HEK293 (cell line): ENCODE data around the gene AFP.

Experiments used
- CTCF ChIA-PET: fragments of 350-600 bp; formaldehyde crosslinking; extraction: SDS; loops from one replicate; lab custom pipeline; 2021; ENCODE audit warnings: antibody characterized with exemption; lab: Yijun Ruan, JAX
- POLR2A ChIA-PET: fragments of 300-600 bp; formaldehyde crosslinking; extraction: SDS; loops from one replicate; lab custom pipeline; 2020; ENCODE audit warnings: antibody characterized with exemption, inconsistent platforms; lab: Yijun Ruan, JAX
- H3K27ac ChIP-seq: fragments of 200-500 bp; sonication (Bioruptor generic); 2 replicates; pipeline ENCODE4 v1.5.1; 2014; ENCODE audit warnings: low read depth, low read length, control low read depth, inconsistent platforms; ENCODE audit errors: extremely low read depth
- H3K36me3 ChIP-seq, 2 experiments: fragments of 200-500 bp in 1 of 2; sonication (Bioruptor generic) in 1 of 2; 1 replicate in 1 of 2; 2 replicates in 1 of 2; pipeline ENCODE4 v1.5.1; 2014 to 2017; ENCODE audit warnings: inconsistent platforms in 2 of 2, low read length in 2 of 2; ENCODE audit not compliant: control insufficient read depth in 2 of 2, insufficient read depth in 1 of 2
- H3K4me1 ChIP-seq: fragments of 200-500 bp; sonication (Bioruptor generic); 2 replicates; pipeline ENCODE4 v1.5.1; 2014; ENCODE audit warnings: mild to moderate bottlenecking, low read length, inconsistent platforms; ENCODE audit not compliant: control insufficient read depth, insufficient read depth
- H3K4me3 ChIP-seq: 2 replicates; pipeline ENCODE4 v1.5.1; 2011; ENCODE audit warnings: low read depth, mild to moderate bottlenecking, control low read depth, low read length, moderate library complexity
- H3K9me3 ChIP-seq: fragments of 200-500 bp; sonication (Bioruptor generic); 2 replicates; pipeline ENCODE4 v1.5.1; 2014; ENCODE audit warnings: low read depth, low read length, inconsistent platforms; ENCODE audit not compliant: control insufficient read depth, insufficient read depth
- HOXD13 ChIP-seq: sonication (generic); formaldehyde crosslinking; IDR thresholded peaks from 2 replicates; pipeline ENCODE4 v1.8.0; 2022; ENCODE audit warnings: missing genetic modification reagents, borderline replicate concordance
- KLF17 ChIP-seq: fragments of 450-650 bp; formaldehyde crosslinking; IDR thresholded peaks from 2 replicates; pipeline ENCODE4 v1.5.1; 2016; ENCODE audit warnings: missing biosample characterization, missing genetic modification characterization
- TSHZ1 ChIP-seq: fragments of 450-650 bp; formaldehyde crosslinking; IDR thresholded peaks from 2 replicates; pipeline ENCODE4 v1.5.1; 2016; ENCODE audit warnings: missing biosample characterization, missing genetic modification characterization, borderline replicate concordance
- YY1 ChIP-seq: fragments of 450-650 bp; formaldehyde crosslinking; IDR thresholded peaks from 2 replicates; pipeline ENCODE4 v1.5.1; 2018; ENCODE audit warnings: missing biosample characterization, missing genetic modification characterization
- ZBTB44 ChIP-seq: fragments of 450-650 bp; IDR thresholded peaks from 2 replicates; pipeline ENCODE4 v1.5.1; 2018; ENCODE audit warnings: missing biosample characterization, mild to moderate bottlenecking, missing genetic modification characterization
- ZNF214 ChIP-seq: fragments of 450-650 bp; formaldehyde crosslinking; IDR thresholded peaks from 2 replicates; pipeline ENCODE4 v1.5.1; 2017; ENCODE audit warnings: missing biosample characterization, mild to moderate bottlenecking, missing genetic modification characterization, borderline replicate concordance
- ZNF221 ChIP-seq: fragments of 450-650 bp; formaldehyde crosslinking; IDR thresholded peaks from 2 replicates; pipeline ENCODE4 v1.5.1; 2017; ENCODE audit warnings: missing biosample characterization, missing genetic modification characterization, borderline replicate concordance
- ZNF350 ChIP-seq: fragments of 450-650 bp; formaldehyde crosslinking; IDR thresholded peaks from 2 replicates; pipeline ENCODE4 v1.5.0; 2017; ENCODE audit warnings: missing biosample characterization, mild to moderate bottlenecking, missing genetic modification characterization
- ZNF366 ChIP-seq: fragments of 450-650 bp; formaldehyde crosslinking; conservative IDR thresholded peaks from 2 replicates; pipeline ENCODE4 v1.5.1; 2016; ENCODE audit warnings: missing biosample characterization, missing genetic modification characterization
- ZNF391 ChIP-seq: fragments of 450-650 bp; formaldehyde crosslinking; IDR thresholded peaks from 2 replicates; pipeline ENCODE4 v1.5.1; 2016; ENCODE audit warnings: low read depth, missing biosample characterization, missing genetic modification characterization, borderline replicate concordance
- ZNF394 ChIP-seq: fragments of 450-650 bp; formaldehyde crosslinking; IDR thresholded peaks from 2 replicates; pipeline ENCODE4 v1.5.1; 2016; ENCODE audit warnings: missing biosample characterization, missing genetic modification characterization, mild to moderate bottlenecking, moderate library complexity, borderline replicate concordance
- ZNF488 ChIP-seq: fragments of 450-650 bp; formaldehyde crosslinking; IDR thresholded peaks from 2 replicates; pipeline ENCODE4 v1.5.1; 2016; ENCODE audit warnings: missing biosample characterization, missing genetic modification characterization
- ZNF501 ChIP-seq: fragments of 450-650 bp; formaldehyde crosslinking; IDR thresholded peaks from 2 replicates; pipeline ENCODE4 v1.5.1; 2016; ENCODE audit warnings: missing biosample characterization, missing genetic modification characterization
- ZNF510 ChIP-seq: fragments of 450-650 bp; formaldehyde crosslinking; IDR thresholded peaks from 2 replicates; pipeline ENCODE4 v1.5.1; 2018; ENCODE audit warnings: mild to moderate bottlenecking, missing genetic modification characterization, missing biosample characterization; ENCODE audit not compliant: insufficient replicate concordance
- ZNF530 ChIP-seq: fragments of 450-650 bp; formaldehyde crosslinking; IDR thresholded peaks from 2 replicates; pipeline ENCODE4 v1.5.1; 2016; ENCODE audit warnings: low read depth, missing biosample characterization, missing genetic modification characterization
- ZNF670 ChIP-seq: fragments of 450-650 bp; formaldehyde crosslinking; IDR thresholded peaks from 2 replicates; pipeline ENCODE4 v1.5.1; 2016; ENCODE audit warnings: missing biosample characterization, missing genetic modification characterization, low read depth
- ZNF776 ChIP-seq: fragments of 450-650 bp; formaldehyde crosslinking; IDR thresholded peaks from 2 replicates; pipeline ENCODE4 v1.5.0; 2017; ENCODE audit warnings: missing biosample characterization, missing genetic modification characterization, borderline replicate concordance
- ZNF785 ChIP-seq: fragments of 450-650 bp; formaldehyde crosslinking; IDR thresholded peaks from 2 replicates; pipeline ENCODE4 v1.5.1; 2016; ENCODE audit warnings: missing biosample characterization, missing genetic modification characterization
- ZNF843 ChIP-seq: fragments of 450-650 bp; formaldehyde crosslinking; IDR thresholded peaks from 2 replicates; pipeline ENCODE4 v1.5.1; 2016; ENCODE audit warnings: missing biosample characterization, missing genetic modification characterization
- TF ChIP-seq, protein P1 (sequence below): fragments of 450-650 bp; formaldehyde crosslinking; IDR thresholded peaks from 2 replicates; pipeline ENCODE4 v1.5.1; 2016; ENCODE audit warnings: missing biosample characterization, missing genetic modification characterization, borderline replicate concordance
- TF ChIP-seq, protein P2 (sequence below): fragments of 450-650 bp; formaldehyde crosslinking; IDR thresholded peaks from 2 replicates; pipeline ENCODE4 v1.5.1; 2016; ENCODE audit warnings: missing biosample characterization, missing genetic modification characterization

AFP gene

GRCh38 chr4:73468170-73468569 lies 32.1 kb downstream of the AFP start (continued):
- TF ChIP-seq, protein P1, sequence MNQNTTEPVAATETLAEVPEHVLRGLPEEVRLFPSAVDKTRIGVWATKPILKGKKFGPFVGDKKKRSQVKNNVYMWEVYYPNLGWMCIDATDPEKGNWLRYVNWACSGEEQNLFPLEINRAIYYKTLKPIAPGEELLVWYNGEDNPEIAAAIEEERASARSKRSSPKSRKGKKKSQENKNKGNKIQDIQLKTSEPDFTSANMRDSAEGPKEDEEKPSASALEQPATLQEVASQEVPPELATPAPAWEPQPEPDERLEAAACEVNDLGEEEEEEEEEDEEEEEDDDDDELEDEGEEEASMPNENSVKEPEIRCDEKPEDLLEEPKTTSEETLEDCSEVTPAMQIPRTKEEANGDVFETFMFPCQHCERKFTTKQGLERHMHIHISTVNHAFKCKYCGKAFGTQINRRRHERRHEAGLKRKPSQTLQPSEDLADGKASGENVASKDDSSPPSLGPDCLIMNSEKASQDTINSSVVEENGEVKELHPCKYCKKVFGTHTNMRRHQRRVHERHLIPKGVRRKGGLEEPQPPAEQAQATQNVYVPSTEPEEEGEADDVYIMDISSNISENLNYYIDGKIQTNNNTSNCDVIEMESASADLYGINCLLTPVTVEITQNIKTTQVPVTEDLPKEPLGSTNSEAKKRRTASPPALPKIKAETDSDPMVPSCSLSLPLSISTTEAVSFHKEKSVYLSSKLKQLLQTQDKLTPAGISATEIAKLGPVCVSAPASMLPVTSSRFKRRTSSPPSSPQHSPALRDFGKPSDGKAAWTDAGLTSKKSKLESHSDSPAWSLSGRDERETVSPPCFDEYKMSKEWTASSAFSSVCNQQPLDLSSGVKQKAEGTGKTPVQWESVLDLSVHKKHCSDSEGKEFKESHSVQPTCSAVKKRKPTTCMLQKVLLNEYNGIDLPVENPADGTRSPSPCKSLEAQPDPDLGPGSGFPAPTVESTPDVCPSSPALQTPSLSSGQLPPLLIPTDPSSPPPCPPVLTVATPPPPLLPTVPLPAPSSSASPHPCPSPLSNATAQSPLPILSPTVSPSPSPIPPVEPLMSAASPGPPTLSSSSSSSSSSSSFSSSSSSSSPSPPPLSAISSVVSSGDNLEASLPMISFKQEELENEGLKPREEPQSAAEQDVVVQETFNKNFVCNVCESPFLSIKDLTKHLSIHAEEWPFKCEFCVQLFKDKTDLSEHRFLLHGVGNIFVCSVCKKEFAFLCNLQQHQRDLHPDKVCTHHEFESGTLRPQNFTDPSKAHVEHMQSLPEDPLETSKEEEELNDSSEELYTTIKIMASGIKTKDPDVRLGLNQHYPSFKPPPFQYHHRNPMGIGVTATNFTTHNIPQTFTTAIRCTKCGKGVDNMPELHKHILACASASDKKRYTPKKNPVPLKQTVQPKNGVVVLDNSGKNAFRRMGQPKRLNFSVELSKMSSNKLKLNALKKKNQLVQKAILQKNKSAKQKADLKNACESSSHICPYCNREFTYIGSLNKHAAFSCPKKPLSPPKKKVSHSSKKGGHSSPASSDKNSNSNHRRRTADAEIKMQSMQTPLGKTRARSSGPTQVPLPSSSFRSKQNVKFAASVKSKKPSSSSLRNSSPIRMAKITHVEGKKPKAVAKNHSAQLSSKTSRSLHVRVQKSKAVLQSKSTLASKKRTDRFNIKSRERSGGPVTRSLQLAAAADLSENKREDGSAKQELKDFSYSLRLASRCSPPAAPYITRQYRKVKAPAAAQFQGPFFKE (tag by site-specific recombination) = no peak
- TF ChIP-seq ZNF843 (tag by site-specific recombination) (no peak), ZNF785 (tag by site-specific recombination) (no peak), ZNF670 (tag by site-specific recombination) (no peak), ZNF214 (no peak), ZNF530 (tag by site-specific recombination) (no peak), YY1 (no peak)

GRCh38 chr4:73470728-73471127 lies 34.7 kb downstream of the AFP start:
- no peaks in the 10 kb centered on the region for H3K36me3 ChIP-seq
- no peak overlapping the region for H3K4me3 ChIP-seq
- H3K9me3 ChIP-seq = no peaks in the 10 kb centered on the region
- H3K27ac ChIP-seq = no peak overlapping the region
- CTCF ChIA-PET = interaction anchor here (1.5 kb wide), 1 partner anchor 24 kb away, joined by 5 read pairs; no protein-coding TSS in a partner anchor
- POLR2A ChIA-PET = no interaction called here
- H3K4me1 ChIP-seq = no peaks in the 10 kb centered on the region
- TF ChIP-seq ZNF366 (tag by site-specific recombination) = no peak
- no peak for TF ChIP-seq ZNF350
- TF ChIP-seq ZNF776 = no peak
- TF ChIP-seq, protein P2, sequence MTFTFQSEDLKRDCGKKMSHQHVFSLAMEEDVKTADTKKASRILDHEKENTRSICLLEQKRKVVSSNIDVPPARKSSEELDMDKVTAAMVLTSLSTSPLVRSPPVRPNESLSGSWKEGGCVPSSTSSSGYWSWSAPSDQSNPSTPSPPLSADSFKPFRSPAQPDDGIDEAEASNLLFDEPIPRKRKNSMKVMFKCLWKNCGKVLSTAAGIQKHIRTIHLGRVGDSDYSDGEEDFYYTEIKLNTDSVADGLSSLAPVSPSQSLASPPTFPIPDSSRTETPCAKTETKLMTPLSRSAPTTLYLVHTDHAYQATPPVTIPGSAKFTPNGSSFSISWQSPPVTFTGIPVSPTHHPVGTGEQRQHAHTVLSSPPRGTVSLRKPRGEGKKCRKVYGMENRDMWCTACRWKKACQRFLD (tag by site-specific recombination) = no peak
- TF ChIP-seq ZNF391 = no peak
- no peak for TF ChIP-seq ZBTB44 (tag by site-specific recombination)
- no peak for TF ChIP-seq ZNF488
- TF ChIP-seq ZNF394 (tag by site-specific recombination) = no peak
- TF ChIP-seq ZNF501 = no peak
- no peak for TF ChIP-seq KLF17 (tag by site-specific recombination)
- no peak for TF ChIP-seq ZNF510 (tag by site-specific recombination)
- no peak for TF ChIP-seq HOXD13 (CRISPR knock-in tag)
- no peak for TF ChIP-seq ZNF221 (tag by site-specific recombination)
- TF ChIP-seq TSHZ1 = no peak
